ENCODE data around the gene COL6A5.

COL6A5 gene

GRCh38 chr3:130527426-130527825 lies 182.0 kb downstream of the COL6A5 start:
- no peak for DNase-seq

- DNase-seq = no peak
Measured at GRCh38 chr3:130528120-130528519, 182.6 kb downstream of the COL6A5 start.

GRCh38 chr3:130529486-130530215 lies 184.2 kb downstream of the COL6A5 start:
- DNase-seq = no peak

GRCh38 chr3:130533247-130533646 lies 187.8 kb downstream of the COL6A5 start:
- no peak for DNase-seq

All from activated CD8-positive, alpha-beta memory T cell treated with anti-CD3 and anti-CD28 coated beads, Interleukin-2, amount 50 U/mL, for 4 hours (primary cell).